Liver (tissue), 9 donors: ENCODE data around the gene RELL1. TPM values are rescaled to one million over a fixed set of nuclear protein-coding genes. Genes with fewer than 3 reads are reported as not detected.

Experiments
- DNase-seq: peaks from one replicate; pipeline ENCODE4 v3.0.0-alpha.2; 2017; ENCODE audit warnings: low spot score
- H3K27ac ChIP-seq, 2 donors: one replicate each; pipeline ENCODE4 v1.7.0; 2013; ENCODE audit warnings: inconsistent platforms in 2 of 2, low read length in 2 of 2, control low read depth in 1 of 2, low read depth in 1 of 2, mild to moderate bottlenecking in 1 of 2
- H3K27me3 ChIP-seq, 4 donors: one replicate each; pipeline versions ENCODE4 v1.6.1 to v1.7.0; 2013; ENCODE audit warnings: low read length in 3 of 4, inconsistent platforms in 1 of 4, mild to moderate bottlenecking in 1 of 4, moderate library complexity in 1 of 4; ENCODE audit not compliant: control insufficient read depth in 4 of 4, insufficient read depth in 4 of 4
- H3K36me3 ChIP-seq, 4 donors: one replicate each; pipeline versions ENCODE4 v1.6.1 to v1.7.0; 2013; ENCODE audit warnings: low read length in 3 of 4, mild to moderate bottlenecking in 3 of 4, low read depth in 1 of 4, moderate library complexity in 1 of 4; ENCODE audit not compliant: control insufficient read depth in 4 of 4, insufficient read depth in 3 of 4
- H3K4me1 ChIP-seq, 4 donors: one replicate each; pipeline versions ENCODE4 v1.6.1 to v1.7.0; 2013; ENCODE audit warnings: low read length in 3 of 4, mild to moderate bottlenecking in 3 of 4, moderate library complexity in 1 of 4; ENCODE audit not compliant: control insufficient read depth in 4 of 4, insufficient read depth in 4 of 4
- H3K4me3 ChIP-seq, 3 donors: one replicate each; pipeline versions ENCODE4 v1.6.1 to v1.7.0; 2013; ENCODE audit warnings: low read length in 3 of 3, control low read depth in 1 of 3, low read depth in 1 of 3, mild to moderate bottlenecking in 1 of 3
- H3K9ac ChIP-seq, 2 donors: one replicate each; pipeline ENCODE4 v1.7.0; 2013; ENCODE audit warnings: low read length in 2 of 2, mild to moderate bottlenecking in 2 of 2, moderate library complexity in 2 of 2, control low read depth in 1 of 2, low read depth in 1 of 2
- H3K9me3 ChIP-seq, 4 donors: one replicate each; pipeline versions ENCODE4 v1.6.1 to v1.7.0; 2013; ENCODE audit warnings: low read length in 3 of 4; ENCODE audit not compliant: control insufficient read depth in 4 of 4
- CTCF ChIP-seq: fragments of 150-350 bp; IDR thresholded peaks from 2 replicates; pipeline ENCODE4 v1.5.1; 2017; ENCODE audit warnings: improper control_type of control experiment, low read depth, low read length; ENCODE audit not compliant: missing input control
- FOXA1 ChIP-seq: IDR thresholded peaks from 2 replicates; pipeline ENCODE4 v1.6.1; 2016; ENCODE audit warnings: antibody characterized with exemption
- FOXA2 ChIP-seq: IDR thresholded peaks from 2 replicates; pipeline ENCODE4 v1.6.1; 2016; ENCODE audit warnings: antibody characterized with exemption
- GABPA ChIP-seq, 2 donors: IDR thresholded peaks in 1 of 2; conservative IDR thresholded peaks in 1 of 2; 2 replicates each; pipeline ENCODE4 v1.6.1; 2016; ENCODE audit warnings: antibody characterized with exemption in 2 of 2, mild to moderate bottlenecking in 1 of 2, moderate library complexity in 1 of 2
- HNF4A ChIP-seq, 2 donors: conservative IDR thresholded peaks; 2 replicates each; pipeline ENCODE4 v1.6.1; 2016; ENCODE audit warnings: antibody characterized with exemption in 2 of 2, mild to moderate bottlenecking in 2 of 2
- HNF4G ChIP-seq: IDR thresholded peaks from 2 replicates; pipeline ENCODE4 v1.6.1; 2016; ENCODE audit warnings: antibody characterized with exemption
- JUND ChIP-seq, 2 donors: IDR thresholded peaks; 2 replicates each; pipeline ENCODE4 v1.6.1; 2016; ENCODE audit warnings: antibody characterized with exemption in 2 of 2
- NR2F2 ChIP-seq: IDR thresholded peaks from 2 replicates; pipeline ENCODE4 v1.6.1; 2016; ENCODE audit warnings: antibody characterized with exemption
- RAD21 ChIP-seq, 2 donors: IDR thresholded peaks; 2 replicates each; pipeline ENCODE4 v1.6.1; 2016; ENCODE audit warnings: antibody characterized with exemption in 2 of 2, mild to moderate bottlenecking in 2 of 2
- SP1 ChIP-seq: IDR thresholded peaks from 2 replicates; pipeline ENCODE4 v1.6.1; 2018; ENCODE audit warnings: antibody characterized with exemption, mild to moderate bottlenecking
- YY1 ChIP-seq: IDR thresholded peaks from 2 replicates; pipeline ENCODE4 v1.6.1; 2016; ENCODE audit warnings: antibody characterized with exemption, mild to moderate bottlenecking
- ZBTB33 ChIP-seq: IDR thresholded peaks from 2 replicates; pipeline ENCODE4 v1.6.1; 2016; ENCODE audit warnings: antibody characterized with exemption
- WGBS: extraction: QIAGEN DNeasy Blood & Tissue Kit; methylation state at CpG from one replicate; pipeline ENCODE4 v1.1.7; 2013; 5-methylcytosine and 5-hydroxymethylcytosine counted together
- polyA plus RNA-seq, 2 donors: library from polyadenylated mRNA; stranded (reverse) in 1 of 2; unstranded in 1 of 2; fragments of 200-250 nt in 1 of 2; fragments of >200 nt in 1 of 2; fragmentation: Nextera tagmentation in 1 of 2; extraction: Ambion mirVana in 1 of 2; gene quantifications; one replicate each; pipeline versions ENCODE4 v1.2.1 to v1.2.3, GENCODE V29; 2013 to 2015
- total RNA-seq, 2 donors: library from RNA; depleted of rRNA; stranded (reverse); fragments of >200 nt; gene quantifications; one replicate each; pipeline ENCODE4 v1.2.3, GENCODE V29; 2014
- TF ChIP-seq, protein P1 (sequence below): IDR thresholded peaks from 2 replicates; pipeline ENCODE4 v1.6.1; 2016; ENCODE audit warnings: antibody characterized with exemption
- TF ChIP-seq, protein P2 (sequence below): IDR thresholded peaks from 2 replicates; pipeline ENCODE4 v1.6.1; 2016; ENCODE audit warnings: antibody characterized with exemption, mild to moderate bottlenecking
- TF ChIP-seq, protein P3 (sequence below): IDR thresholded peaks from 2 replicates; pipeline ENCODE4 v1.6.1; 2016; ENCODE audit warnings: antibody characterized with exemption
- donor health status: healthy.
- donor health status: healthy.
- donor health status: healthy.
- donor health status: healthy.
- donor health status: healthy.

Gene RELL1
- total and polyA plus RNA-seq, 4 donors: 1.5 to 16.8 (median 7.3) TPM

GRCh38 chr4:37728064-37728463, 41.9 kb upstream of the RELL1 start:
- no peak overlapping the region for H3K9ac ChIP-seq
- no peaks in the 10 kb centered on the region for H3K36me3 ChIP-seq
- no peak overlapping the region for H3K4me3 ChIP-seq
- H3K27me3 ChIP-seq: no peaks in the 10 kb centered on the region
- no peaks in the 10 kb centered on the region for H3K9me3 ChIP-seq
- peaks cover 0 to 4% (median 2%) of the 10 kb centered on the region in 4 donors for H3K4me1 ChIP-seq
- no peak for TF ChIP-seq JUND (IDR thresholded peaks at IDR 0.05)
- no peak overlapping the region for H3K27ac ChIP-seq
- DNase-seq: no peak

- Histone ChIP-seq H3K27ac (no peak overlapping the region), H3K9ac (no peak overlapping the region), H3K9me3 (no peaks in the 10 kb centered on the region), H3K27me3 (no peaks in the 10 kb centered on the region), H3K4me3 (no peak overlapping the region), H3K36me3 (no peaks in the 10 kb centered on the region), H3K4me1 (no peaks in the 10 kb centered on the region)
- DNase-seq: no peak
- 89% methylated on average over 1 of the region's 1 CpG for WGBS
- TF ChIP-seq, protein P1, sequence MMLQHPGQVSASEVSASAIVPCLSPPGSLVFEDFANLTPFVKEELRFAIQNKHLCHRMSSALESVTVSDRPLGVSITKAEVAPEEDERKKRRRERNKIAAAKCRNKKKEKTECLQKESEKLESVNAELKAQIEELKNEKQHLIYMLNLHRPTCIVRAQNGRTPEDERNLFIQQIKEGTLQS: no peak
- TF ChIP-seq HNF4G (no peak), YY1 (no peak), NR2F2 (no peak), FOXA2 (no peak), HNF4A (conservative IDR thresholded peaks at IDR 0.05) (no peak), CTCF (no peak), JUND (IDR thresholded peaks at IDR 0.05) (no peak), GABPA (IDR thresholded peaks at IDR 0.05 in 1 of 2, conservative IDR thresholded peaks at IDR 0.05 in 1 of 2) (no peak), FOXA1 (no peak), ZBTB33 (no peak), RAD21 (IDR thresholded peaks at IDR 0.05) (no peak), SP1 (no peak)
- TF ChIP-seq, protein P2, sequence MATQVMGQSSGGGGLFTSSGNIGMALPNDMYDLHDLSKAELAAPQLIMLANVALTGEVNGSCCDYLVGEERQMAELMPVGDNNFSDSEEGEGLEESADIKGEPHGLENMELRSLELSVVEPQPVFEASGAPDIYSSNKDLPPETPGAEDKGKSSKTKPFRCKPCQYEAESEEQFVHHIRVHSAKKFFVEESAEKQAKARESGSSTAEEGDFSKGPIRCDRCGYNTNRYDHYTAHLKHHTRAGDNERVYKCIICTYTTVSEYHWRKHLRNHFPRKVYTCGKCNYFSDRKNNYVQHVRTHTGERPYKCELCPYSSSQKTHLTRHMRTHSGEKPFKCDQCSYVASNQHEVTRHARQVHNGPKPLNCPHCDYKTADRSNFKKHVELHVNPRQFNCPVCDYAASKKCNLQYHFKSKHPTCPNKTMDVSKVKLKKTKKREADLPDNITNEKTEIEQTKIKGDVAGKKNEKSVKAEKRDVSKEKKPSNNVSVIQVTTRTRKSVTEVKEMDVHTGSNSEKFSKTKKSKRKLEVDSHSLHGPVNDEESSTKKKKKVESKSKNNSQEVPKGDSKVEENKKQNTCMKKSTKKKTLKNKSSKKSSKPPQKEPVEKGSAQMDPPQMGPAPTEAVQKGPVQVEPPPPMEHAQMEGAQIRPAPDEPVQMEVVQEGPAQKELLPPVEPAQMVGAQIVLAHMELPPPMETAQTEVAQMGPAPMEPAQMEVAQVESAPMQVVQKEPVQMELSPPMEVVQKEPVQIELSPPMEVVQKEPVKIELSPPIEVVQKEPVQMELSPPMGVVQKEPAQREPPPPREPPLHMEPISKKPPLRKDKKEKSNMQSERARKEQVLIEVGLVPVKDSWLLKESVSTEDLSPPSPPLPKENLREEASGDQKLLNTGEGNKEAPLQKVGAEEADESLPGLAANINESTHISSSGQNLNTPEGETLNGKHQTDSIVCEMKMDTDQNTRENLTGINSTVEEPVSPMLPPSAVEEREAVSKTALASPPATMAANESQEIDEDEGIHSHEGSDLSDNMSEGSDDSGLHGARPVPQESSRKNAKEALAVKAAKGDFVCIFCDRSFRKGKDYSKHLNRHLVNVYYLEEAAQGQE: no peak
- TF ChIP-seq, protein P3, sequence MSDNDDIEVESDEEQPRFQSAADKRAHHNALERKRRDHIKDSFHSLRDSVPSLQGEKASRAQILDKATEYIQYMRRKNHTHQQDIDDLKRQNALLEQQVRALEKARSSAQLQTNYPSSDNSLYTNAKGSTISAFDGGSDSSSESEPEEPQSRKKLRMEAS: no peak
Observed at GRCh38 chr4:37727635-37728034, 41.5 kb upstream of the RELL1 start.
